Gastrocnemius medialis (tissue), 4 donors: ENCODE data around the gene TEX38.

Source experiments
- POLR2A ChIP-seq, 2 donors: fragments of 450-650 bp; IDR thresholded peaks; one replicate each; pipeline ENCODE4 v1.6.1; 2017; ENCODE audit warnings: antibody characterized with exemption in 2 of 2, mild to moderate bottlenecking in 2 of 2, moderate library complexity in 2 of 2
- TF ChIP-seq, protein P1 (sequence below), 5 experiments: fragments of 450-650 bp in 3 of 5; fragments of 200-600 bp in 2 of 5; sonication (generic) in 2 of 5; IDR thresholded peaks in 4 of 5; conservative IDR thresholded peaks in 1 of 5; 1 replicate in 4 of 5; 2 replicates in 1 of 5; pipeline ENCODE4 v1.5.1; 2016 to 2019; ENCODE audit warnings: antibody characterized with exemption in 5 of 5, mild to moderate bottlenecking in 3 of 5, moderate library complexity in 3 of 5

DNA sequence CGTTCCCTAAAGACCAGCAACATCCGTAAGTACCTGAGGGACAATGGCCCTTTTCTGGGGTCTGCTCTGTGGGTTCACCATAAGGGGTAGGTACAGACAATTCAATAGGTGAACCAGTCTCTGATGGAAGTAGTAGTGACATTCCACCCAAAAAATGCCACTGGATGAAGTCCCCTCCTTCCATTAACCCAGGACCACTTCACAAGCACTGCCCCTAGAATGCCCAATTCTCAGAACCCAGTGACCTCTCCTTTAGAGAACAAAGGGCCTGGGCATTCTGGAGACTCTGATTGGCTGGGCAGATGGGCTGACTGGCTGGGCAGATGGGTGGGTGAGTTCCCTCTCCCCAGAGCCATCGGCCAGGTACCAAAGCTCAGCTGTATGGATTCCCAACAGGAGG is at the start of gene TEX38:
- TF ChIP-seq POLR2A (IDR thresholded peaks at IDR 0.05): no peak
- TF ChIP-seq, protein P1, sequence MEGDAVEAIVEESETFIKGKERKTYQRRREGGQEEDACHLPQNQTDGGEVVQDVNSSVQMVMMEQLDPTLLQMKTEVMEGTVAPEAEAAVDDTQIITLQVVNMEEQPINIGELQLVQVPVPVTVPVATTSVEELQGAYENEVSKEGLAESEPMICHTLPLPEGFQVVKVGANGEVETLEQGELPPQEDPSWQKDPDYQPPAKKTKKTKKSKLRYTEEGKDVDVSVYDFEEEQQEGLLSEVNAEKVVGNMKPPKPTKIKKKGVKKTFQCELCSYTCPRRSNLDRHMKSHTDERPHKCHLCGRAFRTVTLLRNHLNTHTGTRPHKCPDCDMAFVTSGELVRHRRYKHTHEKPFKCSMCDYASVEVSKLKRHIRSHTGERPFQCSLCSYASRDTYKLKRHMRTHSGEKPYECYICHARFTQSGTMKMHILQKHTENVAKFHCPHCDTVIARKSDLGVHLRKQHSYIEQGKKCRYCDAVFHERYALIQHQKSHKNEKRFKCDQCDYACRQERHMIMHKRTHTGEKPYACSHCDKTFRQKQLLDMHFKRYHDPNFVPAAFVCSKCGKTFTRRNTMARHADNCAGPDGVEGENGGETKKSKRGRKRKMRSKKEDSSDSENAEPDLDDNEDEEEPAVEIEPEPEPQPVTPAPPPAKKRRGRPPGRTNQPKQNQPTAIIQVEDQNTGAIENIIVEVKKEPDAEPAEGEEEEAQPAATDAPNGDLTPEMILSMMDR (IDR thresholded peaks at IDR 0.05 in 4 of 5, conservative IDR thresholded peaks at IDR 0.05 in 1 of 5): no peak
